ENCODE data around the gene PDSS2. TPM values are rescaled to one million over a fixed set of nuclear protein-coding genes. Genes with fewer than 3 reads are reported as not detected.
"Not testable (repeated sequence)": the region's sequence is repeated elsewhere in the genome, so short reads cannot be mapped to it uniquely, and the experiment has no call there.

The PDSS2 gene
- total RNA-seq, 4 donors from 2014 or later = 6.5 to 12.2 (median 9.0) TPM

GRCh38 chr6:107368471-107368870 lies 90.9 kb downstream of the PDSS2 start:
- Histone ChIP-seq H3K4me1 (no peaks in the 10 kb centered on the region), H3K27me3 (no peaks in the 10 kb centered on the region), H3K4me3 (no peak overlapping the region), H3K27ac (no peak overlapping the region), H3K36me3 (peaks cover 0 to 6% of the 10 kb centered on the region in 2 donors), H3K9me3 (peaks cover 0 to under 1% (median 0%) of the 10 kb centered on the region in 3 donors)
- no peak for ATAC-seq
- 86 to 100% methylated on average over 1 to 2 of the region's 2 CpGs for WGBS, 2 donors (ENCODE audit: low coverage in 1 of 2)
- TF ChIP-seq POLR2A (IDR thresholded peaks at IDR 0.05) = no peak
- no peak for TF ChIP-seq CTCF (IDR thresholded peaks at IDR 0.05)
- TF ChIP-seq EP300 (IDR thresholded peaks at IDR 0.05) = no peak
- no peak for TF ChIP-seq POLR2AphosphoS5 (IDR thresholded peaks at IDR 0.05)

- H3K27me3 ChIP-seq, H3K9me3 ChIP-seq, H3K4me1 ChIP-seq, H3K4me3 ChIP-seq, H3K27ac ChIP-seq, ATAC-seq: not testable (repeated sequence)
- peaks cover 0 to 16% of the 10 kb centered on the region in 2 donors for H3K36me3 ChIP-seq
- 80% methylated on average over 1 of the region's 26 CpGs; no CpG with 5 or more reads in 1 of the 2 donors for WGBS, 2 donors (ENCODE audit: low coverage in 1 of 2)
These were observed 95.2 kb downstream of the PDSS2 start for GRCh38 chr6:107364173-107364572.

- TF ChIP-seq POLR2A (IDR thresholded peaks at IDR 0.05) = no peak
- TF ChIP-seq POLR2AphosphoS5 (IDR thresholded peaks at IDR 0.05) = no peak
- TF ChIP-seq EP300 (IDR thresholded peaks at IDR 0.05) = no peak
- no peak for TF ChIP-seq CTCF (IDR thresholded peaks at IDR 0.05)
- 90 to 100% methylated on average over 2 to 5 of the region's 5 CpGs for WGBS, 2 donors (ENCODE audit: low coverage in 1 of 2)
- ATAC-seq = no peak
- Histone ChIP-seq H3K27ac (no peak overlapping the region), H3K27me3 (no peaks in the 10 kb centered on the region), H3K36me3 (peaks cover 0 to 16% of the 10 kb centered on the region in 2 donors), H3K4me1 (no peaks in the 10 kb centered on the region), H3K4me3 (no peak overlapping the region), H3K9me3 (peaks cover 0 to 5% (median 0%) of the 10 kb centered on the region in 3 donors)
These were observed 97.4 kb downstream of the PDSS2 start for GRCh38 chr6:107361753-107362604.

DNA sequence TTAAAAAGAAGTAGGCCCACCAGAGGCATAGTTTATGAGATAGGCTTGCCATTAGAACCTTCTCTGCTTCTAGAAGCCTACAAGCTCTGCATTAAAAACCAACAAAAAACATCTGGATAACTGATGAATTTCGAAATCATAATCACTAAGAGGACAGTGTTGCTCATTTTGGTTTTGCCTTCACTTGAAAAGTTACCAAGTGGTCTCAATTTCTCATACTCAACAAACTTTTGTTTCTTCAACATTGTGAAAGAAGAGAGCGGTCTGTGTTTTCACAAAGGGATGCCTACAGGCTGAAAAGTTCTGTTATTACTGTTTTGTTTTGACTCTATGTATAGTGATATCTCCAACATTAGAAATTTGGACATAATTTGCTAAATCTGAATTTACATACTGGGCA lies 98.9 kb downstream of the PDSS2 start:
- Histone ChIP-seq H3K27me3 (no peaks in the 10 kb centered on the region), H3K27ac (no peak overlapping the region), H3K4me3 (no peak overlapping the region), H3K9me3 (peaks cover 0 to 5% (median 0%) of the 10 kb centered on the region in 3 donors), H3K4me1 (peaks cover 0 to 4% (median 0%) of the 10 kb centered on the region in 3 donors), H3K36me3 (peaks cover 0 to 16% of the 10 kb centered on the region in 2 donors)
- TF ChIP-seq CTCF (IDR thresholded peaks at IDR 0.05) = no peak
- TF ChIP-seq POLR2A (IDR thresholded peaks at IDR 0.05) = no peak
- TF ChIP-seq POLR2AphosphoS5 (IDR thresholded peaks at IDR 0.05) = no peak
- no peak for TF ChIP-seq EP300 (IDR thresholded peaks at IDR 0.05)
- no peak for ATAC-seq
- WGBS, 2 donors (ENCODE audit: low coverage in 1 of 2) = 97 to 100% methylated on average over 2 of the region's 2 CpGs

DNA sequence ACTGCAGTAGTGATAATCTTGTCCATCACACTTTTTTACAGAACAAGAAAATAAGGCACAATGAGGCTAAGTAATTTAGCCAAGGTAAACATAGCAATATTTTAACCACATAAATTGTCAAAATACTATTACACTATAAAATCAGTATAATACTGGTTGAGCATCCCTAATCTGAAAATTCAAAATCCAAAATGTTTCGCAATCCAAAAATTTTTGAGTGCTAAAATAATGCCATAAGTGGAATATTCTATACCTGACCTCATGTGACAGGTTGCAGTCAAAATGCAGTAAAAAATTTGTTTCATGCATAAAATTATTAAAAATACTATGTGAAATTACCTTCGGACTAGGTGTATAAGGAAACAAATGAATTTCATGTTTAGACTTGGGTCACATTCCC lies 101.5 kb downstream of the PDSS2 start:
- Histone ChIP-seq H3K9me3 (no peaks in the 10 kb centered on the region), H3K36me3 (peaks cover 0 to 3% of the 10 kb centered on the region in 2 donors), H3K4me3 (no peak overlapping the region), H3K27me3 (no peaks in the 10 kb centered on the region), H3K27ac (no peak overlapping the region), H3K4me1 (peaks cover 0 to 30% (median 0%) of the 10 kb centered on the region in 3 donors)
- no peak for ATAC-seq
- TF ChIP-seq POLR2A (IDR thresholded peaks at IDR 0.05) (no peak), EP300 (IDR thresholded peaks at IDR 0.05) (no peak), CTCF (IDR thresholded peaks at IDR 0.05) (no peak), POLR2AphosphoS5 (IDR thresholded peaks at IDR 0.05) (no peak)
- 97 to 100% methylated on average over 2 of the region's 2 CpGs for WGBS, 2 donors (ENCODE audit: low coverage in 1 of 2)

All from gastroesophageal sphincter (tissue), 4 donors.